Esophagus squamous epithelium (tissue), 4 donors: ENCODE data around the gene SEPTIN5.

Experiments
- CTCF ChIP-seq, 6 experiments: fragments of 450-650 bp in 4 of 6; fragments of 200-600 bp in 2 of 6; sonication (generic) in 2 of 6; IDR thresholded peaks; one replicate each; pipeline ENCODE4 v1.5.1; 2016 to 2019; ENCODE audit warnings: antibody characterized with exemption in 6 of 6, mild to moderate bottlenecking in 4 of 6, moderate library complexity in 4 of 6
- POLR2A ChIP-seq, 4 donors: fragments of 450-650 bp; IDR thresholded peaks; one replicate each; pipeline ENCODE4 v1.6.1; 2017; ENCODE audit warnings: antibody characterized with exemption in 4 of 4, mild to moderate bottlenecking in 4 of 4, moderate library complexity in 3 of 4

- TF ChIP-seq CTCF (IDR thresholded peaks at IDR 0.05) (no peak), POLR2A (IDR thresholded peaks at IDR 0.05) (no peak)
These were observed 18.3 kb downstream of the SEPTIN5 start for GRCh38 chr22:19732403-19733113.
